Stimulated activated CD8-positive, alpha-beta memory T cell treated with anti-CD3 and anti-CD28 coated beads, Interleukin-4, amount 100 ng/mL, for 24 hours (primary cell): ENCODE measurements around the gene BMAL1.

Source experiments
- DNase-seq: peaks from one replicate; pipeline ENCODE4 v3.0.0-alpha.2; 2020; ENCODE audit warnings: low read depth

The BMAL1 gene

GRCh38 chr11:13291800-13292199 lies 14.2 kb downstream of the BMAL1 start:
- DNase-seq: no peak

- DNase-seq: no peak
Measured at GRCh38 chr11:13292970-13293369, 15.4 kb downstream of the BMAL1 start.

- no peak for DNase-seq
Measured at GRCh38 chr11:13294178-13294577, 16.6 kb downstream of the BMAL1 start.

- no peak for DNase-seq
Measured at GRCh38 chr11:13294771-13295579, 17.4 kb downstream of the BMAL1 start.

GRCh38 chr11:13297308-13297916 lies 19.8 kb downstream of the BMAL1 start:
- no peak for DNase-seq

- DNase-seq: no peak
Measured at GRCh38 chr11:13297917-13298356, 20.3 kb downstream of the BMAL1 start.

GRCh38 chr11:13298765-13299164 lies 21.2 kb downstream of the BMAL1 start:
- DNase-seq: no peak

GRCh38 chr11:13301522-13301921 lies 23.9 kb downstream of the BMAL1 start:
- no peak for DNase-seq

- DNase-seq: no peak
Measured at GRCh38 chr11:13302420-13302958, 24.9 kb downstream of the BMAL1 start.

- DNase-seq: no peak
Measured at GRCh38 chr11:13303668-13304649, 26.4 kb downstream of the BMAL1 start.

- DNase-seq: no peak
Measured at GRCh38 chr11:13304655-13305335, 27.2 kb downstream of the BMAL1 start.

- no peak for DNase-seq
Measured at GRCh38 chr11:13308704-13309103, 31.1 kb downstream of the BMAL1 start.

GRCh38 chr11:13309156-13309555 lies 31.6 kb downstream of the BMAL1 start:
- DNase-seq: no peak

- no peak for DNase-seq
Measured at GRCh38 chr11:13310443-13310842, 32.9 kb downstream of the BMAL1 start.

- DNase-seq: no peak
Measured at GRCh38 chr11:13311570-13311969, 34.0 kb downstream of the BMAL1 start.

GRCh38 chr11:13313005-13313819 lies 35.6 kb downstream of the BMAL1 start:
- DNase-seq: no peak

GRCh38 chr11:13314676-13315394 lies 37.2 kb downstream of the BMAL1 start:
- DNase-seq: no peak

- no peak for DNase-seq
Measured at GRCh38 chr11:13315517-13316432, 38.2 kb downstream of the BMAL1 start.

- no peak for DNase-seq
Measured at GRCh38 chr11:13316528-13316961, 39.0 kb downstream of the BMAL1 start.
